NCI-H524 treated with DMSO at 0.1 percent for 48 hours (cell line): ENCODE results near the gene TCTN2.

ENCODE experiments used
- DNase-seq: peaks from one replicate; lab custom pipeline; 2025; lab: John Stamatoyannopoulos, UW

The TCTN2 gene

DNA sequence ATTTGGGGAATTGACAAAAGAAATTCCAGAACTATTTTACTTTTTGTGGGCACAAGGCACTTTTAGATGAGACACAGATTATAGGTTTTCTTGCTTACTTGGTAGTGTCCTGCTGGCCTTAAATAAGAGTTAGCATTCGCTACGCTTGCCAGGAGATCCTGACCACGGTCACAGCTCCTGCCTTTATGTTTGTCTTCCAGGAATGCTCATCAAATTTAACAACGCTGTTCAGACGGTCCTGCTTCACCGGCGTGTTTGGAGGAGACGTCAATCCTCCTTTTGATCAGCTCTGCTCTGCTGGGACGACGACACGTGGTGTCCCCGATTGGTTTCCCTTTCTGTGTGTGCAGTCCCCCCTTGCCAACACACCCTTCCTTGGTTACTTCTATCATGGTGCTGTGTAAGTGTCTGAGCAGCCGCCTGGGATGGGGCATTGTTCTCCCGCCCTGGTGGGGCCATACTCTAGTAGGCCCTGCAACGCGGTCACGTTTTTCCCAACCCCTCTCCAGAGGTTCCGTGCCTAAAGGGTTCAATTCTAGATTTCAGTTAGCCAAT is 15.8 kb downstream of the TCTN2 start:
- DNase-seq, result no peak

DNA sequence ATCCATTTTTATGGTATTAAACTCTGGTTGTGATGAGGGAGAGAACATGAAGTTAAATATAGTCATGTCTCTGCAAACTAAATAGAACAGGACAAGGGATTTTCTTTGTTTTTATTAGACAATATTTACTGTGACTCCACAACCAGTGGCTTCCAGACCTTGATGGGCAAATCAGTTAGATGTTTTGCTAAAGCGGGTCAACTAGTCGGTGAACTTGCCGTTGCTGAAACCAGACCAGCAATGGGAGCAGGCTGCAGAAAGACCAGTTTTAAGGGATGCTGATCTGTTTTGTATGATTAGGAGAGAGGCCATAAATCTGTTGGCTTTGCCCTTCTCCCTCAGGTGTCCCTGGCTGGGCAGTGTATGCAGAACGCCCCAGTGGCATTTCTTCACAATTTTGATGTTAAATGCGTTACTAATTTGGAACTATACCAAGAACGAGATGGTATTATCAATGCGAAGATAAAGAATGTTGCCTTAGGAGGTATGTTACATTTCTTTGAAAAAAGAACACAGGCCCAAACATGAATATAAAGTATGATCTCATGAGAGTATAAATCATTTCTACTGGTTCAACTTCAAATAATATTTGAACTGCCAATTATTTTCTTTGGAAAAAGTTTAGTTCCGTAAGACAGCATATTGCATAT is 19.4 kb downstream of the TCTN2 start:
- DNase-seq, result no peak

DNA sequence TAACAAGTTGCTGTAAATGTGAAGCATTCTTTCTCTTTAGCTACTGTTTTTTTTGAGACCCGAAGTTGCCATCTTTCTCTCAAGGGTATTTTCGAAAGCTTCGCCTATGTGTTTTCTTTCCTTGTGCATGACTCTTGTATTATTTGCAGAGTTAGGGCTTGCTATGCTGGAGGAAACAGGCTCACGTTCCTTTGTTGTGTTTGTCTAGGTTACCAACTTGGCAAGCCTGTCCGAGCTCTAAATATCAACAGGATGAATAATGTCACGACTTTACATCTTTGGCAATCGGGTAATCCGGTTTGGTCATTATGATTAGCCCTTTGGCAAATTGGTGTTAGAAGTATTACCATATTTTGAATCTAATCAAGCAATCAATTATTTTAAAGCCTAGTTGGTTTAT is 25.3 kb downstream of the TCTN2 start:
- DNase-seq, result no peak

DNA sequence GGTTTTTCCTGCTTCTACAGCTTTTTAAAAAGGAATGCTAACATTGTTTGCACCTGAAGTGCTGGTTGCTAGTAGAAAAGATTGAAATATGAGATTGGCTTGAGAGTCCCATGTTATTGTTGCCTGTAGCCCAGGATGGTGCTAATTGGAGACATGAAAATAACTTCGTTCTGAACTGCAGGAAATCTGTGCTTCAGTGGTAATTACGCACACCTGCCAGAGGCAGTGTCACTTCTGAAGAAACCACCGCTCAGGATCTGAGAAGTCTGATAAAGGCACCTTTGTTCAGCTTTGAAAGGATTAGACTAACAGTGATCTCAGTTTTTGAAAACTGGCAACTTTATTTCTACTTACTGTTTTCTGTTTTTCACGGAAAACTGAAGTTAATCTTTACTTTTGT is 25.7 kb downstream of the TCTN2 start:
- no peak for DNase-seq

DNA sequence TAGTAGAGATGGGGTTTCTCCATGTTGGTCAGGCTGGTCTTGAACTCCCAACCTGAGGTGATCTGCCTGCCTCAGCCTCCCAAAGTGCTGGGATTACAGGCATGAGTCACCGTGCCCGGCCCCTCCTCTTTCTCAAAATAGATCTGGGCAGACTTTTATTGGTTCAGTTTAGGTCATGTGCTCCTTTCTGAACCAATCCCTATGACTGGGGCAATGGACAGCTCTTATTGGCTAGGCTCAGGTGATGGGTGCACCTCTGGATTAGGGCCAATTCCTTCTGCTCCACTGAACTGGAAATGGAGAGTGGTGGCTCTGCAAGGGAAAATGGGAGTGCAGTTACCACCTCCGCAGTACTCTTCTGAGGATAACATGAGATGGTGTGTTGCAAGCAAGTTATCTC is 35.0 kb downstream of the TCTN2 start:
- DNase-seq, result no peak

DNA sequence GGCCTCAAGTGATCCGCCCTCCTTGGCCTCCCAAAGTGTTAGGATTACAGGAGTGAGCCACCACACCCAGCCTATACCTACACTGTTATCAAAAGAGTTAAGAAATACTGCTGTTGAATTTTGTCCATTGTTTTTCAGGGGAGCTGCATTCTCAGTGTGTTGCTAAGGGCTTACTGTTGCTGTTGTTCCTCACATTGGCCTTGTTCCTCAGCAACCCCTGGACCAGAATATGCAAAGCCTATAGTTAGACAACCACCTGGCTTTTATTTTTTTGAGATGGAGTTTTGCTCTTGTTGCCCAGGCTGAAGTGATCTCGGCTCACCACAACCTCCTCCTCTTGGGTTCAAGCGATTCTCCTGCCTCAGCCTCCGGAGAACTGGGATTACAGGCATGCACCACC is 36.6 kb downstream of the TCTN2 start:
- no peak for DNase-seq

GRCh38 chr12:123712780-123713319 is 41.9 kb downstream of the TCTN2 start:
- no peak for DNase-seq

GRCh38 chr12:123713398-123713797 is 42.5 kb downstream of the TCTN2 start:
- no peak for DNase-seq

GRCh38 chr12:123713823-123714585 is 43.1 kb downstream of the TCTN2 start:
- no peak for DNase-seq

DNA sequence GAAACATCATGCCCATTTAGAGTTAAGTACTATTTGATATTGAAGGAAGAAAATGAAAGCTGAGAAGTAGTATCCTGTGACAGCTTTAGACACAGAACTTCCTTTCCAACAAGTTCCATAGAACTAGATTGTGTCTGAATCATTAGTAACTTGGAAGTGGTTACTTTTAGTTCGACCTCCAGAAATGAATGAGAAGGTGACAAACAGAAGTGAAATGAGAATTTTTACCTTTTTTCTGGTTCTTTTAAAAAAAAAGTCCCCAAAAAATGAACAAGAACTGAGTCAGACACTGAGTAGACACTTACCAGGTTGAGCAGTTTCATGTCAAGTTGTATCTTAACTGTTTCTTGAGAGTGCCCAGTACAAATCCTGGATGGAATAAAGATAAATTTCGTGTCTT is 44.3 kb downstream of the TCTN2 start:
- no peak for DNase-seq

DNA sequence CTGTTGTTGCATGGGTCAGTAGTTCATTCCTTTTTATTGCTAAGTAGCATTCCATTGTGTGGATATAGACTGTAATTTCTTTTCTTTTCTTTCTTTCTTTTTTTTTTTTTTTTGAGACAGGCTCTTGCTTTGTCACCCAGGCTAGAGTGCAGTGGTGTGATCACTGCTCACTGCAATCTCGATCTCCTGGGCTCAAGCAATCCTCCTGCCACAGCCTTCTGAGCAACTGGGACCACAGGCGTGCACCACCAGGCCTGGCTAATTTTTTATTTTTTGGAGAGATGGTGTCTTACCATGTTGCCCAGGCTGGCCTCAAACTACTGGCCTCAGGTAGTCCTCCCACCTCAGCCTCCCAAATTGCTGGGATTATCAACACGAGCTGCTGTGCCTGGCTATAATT is 46.4 kb downstream of the TCTN2 start:
- DNase-seq, result no peak

GRCh38 chr12:123720141-123720814 is 49.4 kb downstream of the TCTN2 start:
- no peak for DNase-seq

DNA sequence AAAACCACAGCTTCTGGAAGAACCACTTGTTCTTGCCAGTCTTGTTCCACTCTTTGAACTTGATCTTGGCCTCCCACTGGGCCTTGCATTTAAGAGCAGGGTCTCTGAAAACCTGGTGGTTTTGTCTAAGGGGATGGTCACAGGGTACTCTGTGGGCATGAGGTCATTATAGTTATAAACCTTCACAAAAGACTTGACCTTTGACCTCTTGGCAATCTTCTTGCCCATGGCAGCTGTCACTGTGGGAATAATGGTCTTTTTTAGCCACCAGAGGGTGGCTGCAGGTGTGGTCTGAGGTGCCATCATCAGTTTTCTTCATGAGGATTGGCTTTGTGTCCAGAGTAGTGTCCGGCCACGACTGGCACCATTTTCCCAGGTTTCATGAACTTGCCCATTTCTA is 50.3 kb downstream of the TCTN2 start:
- no peak for DNase-seq

GRCh38 chr12:123723011-123723410 is 52.1 kb downstream of the TCTN2 start:
- DNase-seq, result no peak

DNA sequence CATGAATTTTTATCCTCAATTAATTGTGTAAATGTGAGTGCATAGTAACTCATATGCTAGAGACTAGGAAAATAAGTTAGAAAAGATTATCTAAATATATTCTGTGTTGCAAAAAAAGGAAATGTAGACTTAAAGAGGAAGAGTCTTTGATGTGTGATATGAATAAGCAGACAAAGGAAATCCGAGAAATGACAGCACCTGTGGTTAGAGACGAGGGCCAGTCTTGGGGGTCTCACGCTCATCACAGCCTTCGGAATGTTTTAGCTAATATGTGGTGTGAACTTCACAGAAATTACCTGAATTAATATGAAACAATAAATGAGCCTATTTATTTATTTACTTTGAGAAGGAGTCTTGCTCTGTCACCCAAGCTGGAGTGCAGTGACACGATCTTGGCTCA is 52.9 kb downstream of the TCTN2 start:
- DNase-seq, result no peak

DNA sequence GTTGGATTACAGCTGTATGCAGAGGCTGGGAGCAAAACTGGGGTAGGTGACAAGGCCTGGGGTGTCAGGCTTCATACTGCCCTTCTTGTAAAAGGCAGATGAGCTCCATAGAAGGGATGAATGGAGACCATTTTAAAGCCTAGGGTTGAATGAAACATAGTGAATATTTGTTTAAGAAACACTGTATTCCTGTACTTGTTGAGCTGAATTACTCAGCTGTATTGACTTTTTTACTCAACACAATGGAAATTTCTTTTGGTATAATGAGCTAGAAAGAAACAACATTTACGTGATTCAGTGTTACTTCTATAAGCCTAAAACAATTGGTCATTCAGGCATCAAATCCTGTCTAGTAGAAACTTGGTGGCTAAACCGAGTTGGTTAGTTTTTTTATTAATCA is 55.3 kb downstream of the TCTN2 start:
- no peak for DNase-seq

GRCh38 chr12:123726962-123727361 is 56.0 kb downstream of the TCTN2 start:
- no peak for DNase-seq

DNA sequence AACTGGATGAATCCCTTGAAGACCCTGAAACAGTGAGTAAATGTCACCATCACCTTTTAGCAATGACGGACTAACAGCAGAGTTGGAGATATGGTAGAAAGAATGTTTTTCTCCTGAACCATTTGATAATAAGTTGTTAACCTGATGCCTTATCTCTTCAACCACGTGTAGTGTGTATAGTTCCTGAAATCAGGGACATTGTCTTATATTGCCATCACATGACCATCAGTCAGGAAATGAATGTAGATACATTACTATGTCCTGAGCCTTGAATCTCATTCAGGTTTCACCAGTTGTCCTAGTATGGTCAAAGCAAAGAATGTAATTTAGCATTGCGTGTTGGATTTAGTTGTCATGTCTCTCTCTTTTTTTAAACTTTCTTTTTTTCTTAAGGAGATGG is 57.0 kb downstream of the TCTN2 start:
- DNase-seq, result no peak

DNA sequence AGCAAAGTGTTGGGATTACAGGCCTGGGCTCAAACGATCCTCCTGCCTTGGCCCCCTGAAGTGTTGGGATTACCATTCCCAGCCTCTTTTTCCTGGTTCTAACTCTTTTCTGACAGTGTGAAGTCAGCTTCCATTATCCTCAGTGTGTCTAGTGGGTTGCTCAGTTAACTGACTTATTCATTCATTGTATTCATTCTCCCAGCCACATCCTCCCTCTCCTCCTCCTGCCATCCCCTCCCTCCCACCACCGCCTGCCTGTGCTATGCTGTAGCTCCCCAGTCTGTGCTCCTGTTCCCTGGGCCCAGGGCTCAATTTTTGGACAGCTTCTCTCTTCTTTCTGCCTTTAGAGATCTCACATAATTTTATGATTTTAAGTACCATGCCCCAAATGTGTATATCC is 60.7 kb downstream of the TCTN2 start:
- DNase-seq, result no peak

- no peak for DNase-seq
Observed at GRCh38 chr12:123732251-123732650, 61.3 kb downstream of the TCTN2 start.

DNA sequence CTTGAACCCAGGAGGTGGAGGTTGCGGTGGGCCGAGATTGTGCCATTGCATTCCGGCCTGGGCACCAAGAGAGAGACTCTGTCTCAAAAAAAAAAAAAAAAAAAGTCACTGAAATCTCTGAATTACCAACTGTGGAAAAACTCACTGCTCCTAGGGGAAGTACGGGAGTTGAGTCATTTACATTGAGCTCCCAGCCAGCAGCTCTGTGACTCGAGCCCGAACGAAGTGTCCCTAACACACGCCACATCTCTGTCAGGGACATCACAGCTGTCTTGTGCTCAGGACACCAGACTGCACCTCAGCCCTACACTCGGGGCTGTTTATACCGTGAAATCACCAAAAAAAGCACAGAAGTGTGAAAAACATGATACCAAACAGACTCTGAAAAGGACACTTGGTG is 62.3 kb downstream of the TCTN2 start:
- no peak for DNase-seq

DNA sequence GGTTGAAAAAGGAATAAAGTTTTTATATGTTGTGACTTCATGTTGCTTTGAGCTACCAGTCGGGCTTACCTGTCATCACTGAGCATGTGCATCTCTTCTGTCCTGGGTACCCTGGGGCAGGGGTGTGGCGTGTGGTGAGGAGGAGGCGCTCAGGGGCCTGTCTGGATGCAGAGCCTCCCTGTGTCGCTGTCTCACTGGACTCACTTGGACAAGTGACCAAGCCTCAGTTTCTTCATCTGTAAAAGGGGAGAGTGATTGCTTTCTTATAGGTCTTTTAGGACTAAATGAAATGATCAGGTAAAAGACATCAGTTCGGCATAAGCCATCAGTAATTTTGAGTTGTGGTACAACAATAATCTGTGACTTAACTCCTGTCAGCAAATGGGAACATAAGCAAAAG is 63.4 kb downstream of the TCTN2 start:
- no peak for DNase-seq
